GM18951 (cell line): ENCODE results near the gene TUT7.
"Not testable (repeated sequence)": the region's sequence is repeated elsewhere in the genome, so short reads cannot be mapped to it uniquely, and the experiment has no call there.

Experiments
- POLR2A ChIP-seq: IDR thresholded peaks from 4 replicates; pipeline ENCODE4 v1.6.1; 2011; ENCODE audit warnings: mild to moderate bottlenecking; ENCODE audit not compliant: insufficient read length, insufficient read depth; ENCODE audit errors: extremely low read depth
- in situ Hi-C: fragments of 300-500 bp; cut with MboI; formaldehyde crosslinking; loops from one replicate; pipeline ENCODE4 v1.12.0; 2022; ENCODE audit warnings: low sequenced_read_pairs, mixed read lengths, inconsistent platforms; ENCODE audit not compliant: unreplicated experiment

Gene TUT7

GRCh38 chr9:86330186-86330585, 24.0 kb downstream of the TUT7 start:
- in situ Hi-C loops: no loop called here
- TF ChIP-seq POLR2A: no peak

- TF ChIP-seq POLR2A: no peak
- in situ Hi-C loops: no loop called here
Measured at GRCh38 chr9:86329649-86330048, 24.6 kb downstream of the TUT7 start.

- TF ChIP-seq POLR2A: no peak
- in situ Hi-C loops: no loop called here
Measured at GRCh38 chr9:86328156-86328555, 26.1 kb downstream of the TUT7 start.

- in situ Hi-C loops: no loop called here
- TF ChIP-seq POLR2A: no peak
Measured at GRCh38 chr9:86326536-86326935, 27.7 kb downstream of the TUT7 start.

- in situ Hi-C loops: no loop called here
- TF ChIP-seq POLR2A: no peak
Measured at GRCh38 chr9:86324901-86325300, 29.3 kb downstream of the TUT7 start.

GRCh38 chr9:86324308-86324707, 29.9 kb downstream of the TUT7 start:
- in situ Hi-C loops: no loop called here
- TF ChIP-seq POLR2A: no peak

- no peak for TF ChIP-seq POLR2A
- in situ Hi-C loops: no loop called here
Measured at GRCh38 chr9:86322973-86323644, 31.1 kb downstream of the TUT7 start.

GRCh38 chr9:86321373-86321772, 32.8 kb downstream of the TUT7 start:
- TF ChIP-seq POLR2A: no peak
- in situ Hi-C loops: no loop called here

- no peak for TF ChIP-seq POLR2A
- in situ Hi-C loops: no loop called here
Measured at GRCh38 chr9:86318187-86318586, 36.0 kb downstream of the TUT7 start.

- no peak for TF ChIP-seq POLR2A
- in situ Hi-C loops: no loop called here
Measured at GRCh38 chr9:86315078-86315477, 39.1 kb downstream of the TUT7 start.

GRCh38 chr9:86312959-86313358, 41.3 kb downstream of the TUT7 start:
- in situ Hi-C loops: not testable (repeated sequence)

GRCh38 chr9:86308687-86309086, 45.5 kb downstream of the TUT7 start:
- TF ChIP-seq POLR2A: no peak
- in situ Hi-C loops: no loop called here

- no peak for TF ChIP-seq POLR2A
- in situ Hi-C loops: no loop called here
Measured at GRCh38 chr9:86304236-86304730, 49.9 kb downstream of the TUT7 start.

GRCh38 chr9:86303316-86303975, 50.8 kb downstream of the TUT7 start:
- no peak for TF ChIP-seq POLR2A
- in situ Hi-C loops: no loop called here
